ENCODE results near the gene HPCAL1.
A peak's percentile ranks its signal among the peaks of the same experiment; 100 is the strongest.
"Not testable (repeated sequence)": the region's sequence is repeated elsewhere in the genome, so short reads cannot be mapped to it uniquely, and the experiment has no call there.

HPCAL1 gene

DNA sequence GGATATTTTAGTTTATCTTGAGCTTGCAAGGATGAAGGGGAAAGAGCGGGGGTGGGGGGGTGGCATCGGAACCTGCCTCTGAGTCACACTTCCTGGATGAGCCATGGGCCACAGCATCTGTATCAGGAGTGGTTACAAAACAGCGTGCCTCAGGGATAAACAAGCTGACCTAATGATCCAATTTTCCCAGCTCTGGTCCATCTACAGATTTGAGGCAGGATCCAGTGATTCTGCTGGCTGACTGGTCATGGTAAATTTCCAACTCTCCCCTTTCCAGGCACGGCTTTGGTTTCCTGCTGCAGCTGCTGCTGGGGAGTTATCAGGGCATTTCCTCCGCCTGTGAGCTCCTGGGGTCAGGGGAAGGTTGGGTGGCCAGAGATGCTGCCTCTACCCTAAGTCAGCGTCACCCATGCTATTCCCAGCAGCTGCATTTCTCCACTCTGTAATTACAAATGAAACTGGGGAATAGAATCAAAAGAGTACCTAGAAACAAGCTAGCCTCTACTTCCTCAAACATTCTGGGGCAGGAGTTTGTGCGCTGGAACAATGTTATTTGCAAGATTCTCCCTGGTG lies 4.7 kb upstream of the HPCAL1 start:
- no peak overlapping the region for H3K4me3 ChIP-seq (replicated peaks in 1 of 2; ENCODE audit: low read depth in 2 of 2, low read length in 2 of 2)
- TF ChIP-seq CTCF (IDR thresholded peaks at IDR 0.05; ENCODE audit: low read depth, low read length): no peak
- peak; percentile 89 to 91 for DNase-seq (ENCODE audit: low read depth in 2 of 2)

DNA sequence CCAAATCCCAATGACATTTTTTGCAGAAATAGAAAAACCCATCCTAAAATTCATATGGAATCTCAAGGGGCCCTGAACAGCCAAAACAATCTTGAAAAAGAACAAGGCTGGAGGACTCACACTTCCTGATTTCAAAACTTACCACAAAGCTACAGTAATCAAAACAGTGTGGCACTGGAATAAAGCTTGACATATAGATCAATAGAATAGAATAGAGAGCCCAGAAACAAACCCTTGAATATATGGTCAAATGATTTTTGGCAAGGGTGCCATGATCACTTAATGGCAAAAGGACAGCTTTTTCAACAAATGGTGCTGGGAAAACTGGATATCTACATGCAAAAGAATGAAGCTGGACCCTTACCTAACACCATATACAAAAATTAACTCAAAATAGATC lies 3.9 kb upstream of the HPCAL1 start:
- not testable (repeated sequence) for DNase-seq (ENCODE audit: low read depth in 2 of 2)

GRCh38 chr2:10300328-10300920 lies 2.3 kb upstream of the HPCAL1 start:
- DNase-seq (ENCODE audit: low read depth in 2 of 2): no peak
- no peak for TF ChIP-seq CTCF (IDR thresholded peaks at IDR 0.05; ENCODE audit: low read depth, low read length)
- no peak overlapping the region for H3K4me3 ChIP-seq (replicated peaks in 1 of 2; ENCODE audit: low read depth in 2 of 2, low read length in 2 of 2)

More for the DNA sequence above, 3.9 kb upstream of the HPCAL1 start:
- not testable (repeated sequence) for H3K4me3 ChIP-seq (replicated peaks in 1 of 2; ENCODE audit: low read depth in 2 of 2, low read length in 2 of 2)

DNA sequence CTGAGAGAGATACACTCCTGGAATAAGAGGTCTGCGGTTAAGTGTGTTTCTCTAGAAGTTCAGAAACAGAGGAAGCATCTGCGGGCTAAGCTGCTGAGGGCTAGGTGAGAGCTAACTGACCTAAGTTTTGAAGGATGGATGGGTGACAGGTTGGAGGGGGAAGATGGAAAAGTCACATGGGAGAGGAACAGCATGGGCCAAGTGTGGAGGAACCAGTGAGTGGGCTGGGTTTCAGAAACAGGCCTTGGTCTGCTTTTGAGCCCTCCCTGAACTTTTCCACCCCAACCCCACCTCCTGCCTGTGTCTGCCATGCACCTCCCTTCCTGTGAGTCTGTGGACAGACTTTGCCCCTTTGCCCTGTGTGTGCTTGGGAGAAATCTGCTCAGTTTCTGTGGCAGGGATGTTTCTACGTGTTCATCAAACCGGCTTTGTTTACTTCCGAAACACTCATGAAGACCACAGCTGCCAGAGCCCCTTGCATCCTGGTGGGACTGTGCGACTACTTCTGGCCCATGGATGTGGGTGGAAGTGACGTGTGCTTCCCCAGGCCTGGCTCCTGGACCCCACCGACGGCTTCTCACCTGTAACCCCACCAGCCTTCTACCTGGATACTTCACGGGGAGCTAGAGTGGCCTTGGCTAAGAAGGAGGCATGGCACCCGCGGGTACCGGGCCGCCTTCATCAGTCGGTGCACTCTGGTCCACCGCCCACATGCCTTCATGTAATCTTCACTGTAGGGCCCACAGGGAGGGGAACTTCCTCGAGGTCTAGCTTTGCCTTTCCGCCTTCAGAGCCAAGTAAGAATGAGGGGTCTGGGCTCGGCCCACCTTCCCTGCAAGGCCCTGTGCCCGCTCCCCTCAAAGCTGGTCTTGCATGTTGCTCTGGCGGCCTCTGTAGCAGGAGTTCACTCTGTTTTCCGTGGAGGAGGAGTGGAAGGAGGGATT lies 1.4 kb upstream of the HPCAL1 start:
- no peak overlapping the region for H3K4me3 ChIP-seq (replicated peaks in 1 of 2; ENCODE audit: low read depth in 2 of 2, low read length in 2 of 2)
- no peak for DNase-seq (ENCODE audit: low read depth in 2 of 2)
- no peak for TF ChIP-seq CTCF (IDR thresholded peaks at IDR 0.05; ENCODE audit: low read depth, low read length)

- no peak for TF ChIP-seq CTCF (IDR thresholded peaks at IDR 0.05; ENCODE audit: low read depth, low read length)
- peak overlapping the region; percentile 22 to 62 for H3K4me3 ChIP-seq (replicated peaks in 1 of 2; ENCODE audit: low read depth in 2 of 2, low read length in 2 of 2)
- no peak for DNase-seq (ENCODE audit: low read depth in 2 of 2)
Observed at GRCh38 chr2:10301941-10302478, 694 bp upstream of the HPCAL1 start.

DNA sequence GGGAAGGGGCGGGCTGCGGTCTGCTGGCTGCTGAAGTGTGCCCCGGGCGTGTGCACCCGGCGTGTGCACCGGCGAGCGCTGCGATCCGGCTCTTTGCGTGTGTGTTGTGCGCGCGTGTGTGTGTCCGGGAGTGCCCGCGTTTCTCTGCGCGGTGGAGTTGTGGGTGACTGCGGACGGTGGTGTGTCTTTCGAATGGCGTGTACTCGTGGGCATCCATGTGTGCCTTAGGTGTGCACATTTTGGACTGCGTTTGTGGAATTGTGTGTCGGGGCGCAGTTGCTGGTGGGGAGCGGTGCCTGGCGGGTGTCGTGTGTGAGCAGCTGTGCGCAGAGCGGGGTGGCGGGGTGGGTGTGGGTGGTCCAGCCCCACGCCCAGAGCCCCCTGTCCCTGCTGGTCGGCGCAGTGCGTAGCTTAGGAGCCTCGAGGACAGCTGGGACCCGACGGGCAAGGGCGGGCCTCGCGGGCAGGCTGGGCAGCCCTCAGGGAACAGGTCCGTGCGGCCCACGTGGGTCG lies 533 bp downstream of the HPCAL1 start:
- peak overlapping the region; percentile 69 to 82 for H3K4me3 ChIP-seq (replicated peaks in 1 of 2; ENCODE audit: low read depth in 2 of 2, low read length in 2 of 2)
- no peak for TF ChIP-seq CTCF (IDR thresholded peaks at IDR 0.05; ENCODE audit: low read depth, low read length)
- DNase-seq (ENCODE audit: low read depth in 2 of 2): peak in 1 of 2 donors; percentile 32
